K562 treated with DMSO at 1 percent for 24 hours (cell line): Measurements from ENCODE around the gene CD7. TPM values are rescaled to one million over a fixed set of nuclear protein-coding genes. Genes with fewer than 3 reads are reported as not detected.

ENCODE experiments used
- total RNA-seq: library from RNA; unstranded; fragments of 300-600 nt; gene quantifications from 2 replicates; pipeline ENCODE4 v1.2.3, GENCODE V29; 2022; ENCODE audit warnings: low read depth; ENCODE audit not compliant: insufficient read depth

Gene CD7
- total RNA-seq = not detected in 2 replicates

GRCh38 chr17:82317394-82318168 lies at the start of gene CD7:
TSS of gene CD7 (minus strand) at chr17:82317608. CDS start at chr17:82317495, 113 bp downstream.

GRCh38 chr17:82358465-82359350 lies 41.3 kb upstream of the CD7 start, which contains the start of gene TEX19:
TSS of gene TEX19 (plus strand) at chr17:82359247. CDS start at chr17:82362151, 2,904 bp downstream.

DNA sequence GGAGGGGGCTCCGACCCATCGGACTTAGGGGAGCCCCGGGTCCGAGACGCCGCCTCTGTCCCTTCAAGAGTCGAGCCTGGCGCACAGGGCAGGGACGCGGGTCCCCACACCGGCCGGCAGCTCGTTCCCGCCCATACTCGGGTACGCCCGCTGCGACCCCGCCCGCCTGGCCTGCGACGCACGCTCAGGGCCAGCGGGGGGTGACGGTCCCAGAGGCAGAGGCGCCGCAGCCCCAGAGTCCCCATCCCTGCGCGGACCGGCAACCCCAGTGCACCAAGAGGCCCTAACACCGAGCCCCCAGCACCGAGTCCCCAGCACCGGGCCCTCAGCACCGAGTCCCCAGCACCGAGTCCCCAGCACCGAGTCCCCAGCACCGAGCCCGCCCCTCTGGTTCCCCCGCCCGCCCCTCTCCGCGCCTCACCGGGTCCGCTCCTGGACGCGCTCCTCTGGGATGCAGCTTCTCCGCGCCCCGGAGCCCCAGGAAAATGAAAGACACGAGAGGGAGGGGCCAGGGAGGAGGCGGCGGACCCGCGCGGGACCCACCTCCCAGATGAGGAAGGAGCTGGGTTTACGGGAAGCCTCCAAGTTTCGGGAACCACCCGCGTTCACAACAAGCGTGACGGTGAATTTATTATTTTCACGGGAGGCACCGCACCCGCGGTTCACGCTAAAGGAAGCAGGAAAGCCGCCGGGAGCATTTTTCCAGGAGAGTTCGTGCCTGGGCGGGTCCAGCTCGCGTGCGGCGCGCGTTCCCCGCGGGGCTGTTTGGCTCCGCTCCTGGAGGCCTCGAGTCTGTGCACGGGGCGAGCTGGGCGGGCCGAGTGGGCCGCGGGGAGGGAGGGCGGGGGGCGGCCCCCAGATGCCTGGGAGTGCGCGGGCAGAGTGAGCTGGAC lies 16.1 kb upstream of the CD7 start, which contains the start of gene SECTM1:
Gene SECTM1, minus strand, starts transcription at position 488 of the 893 bp plus-strand sequence. CDS start 6,526 bp downstream, outside the sequence.

GRCh38 chr17:82273327-82274133 lies 43.9 kb downstream of the CD7 start, which contains the start of gene CSNK1D:
TSS of gene CSNK1D (minus strand) at chr17:82273700. CDS start at chr17:82273381, 319 bp downstream.

Other genes starting within 250 kb of the CD7 start
- gene FASN, start 219.4 kb downstream of the CD7 start, total RNA-seq = 161 and 174 TPM in 2 replicates
- gene CCDC57, start 104.8 kb downstream of the CD7 start, total RNA-seq = 13.4 and 16.2 TPM in 2 replicates
- 3.5 and 5.1 TPM in 2 replicates for gene SLC16A3, start 88.6 kb downstream of the CD7 start, total RNA-seq
- 165 and 173 TPM in 2 replicates for gene CSNK1D, start 43.9 kb downstream of the CD7 start, total RNA-seq
- gene SECTM1, start 16.2 kb upstream of the CD7 start, total RNA-seq = not detected in 2 replicates
- 2.7 and 3.2 TPM in 2 replicates for gene TEX19, start 41.6 kb upstream of the CD7 start, total RNA-seq
- gene UTS2R, start 54.2 kb upstream of the CD7 start, total RNA-seq = 0.22 TPM in 1 of 2 replicates, not detected in the other
- gene HEXD, start 100.7 kb upstream of the CD7 start, total RNA-seq = 33.6 and 44.4 TPM in 2 replicates
- gene OGFOD3, start 101.0 kb upstream of the CD7 start, total RNA-seq = 32.0 and 33.3 TPM in 2 replicates
- 92.7 and 102 TPM in 2 replicates for gene CYBC1, start 133.1 kb upstream of the CD7 start, total RNA-seq
- 354 and 357 TPM in 2 replicates for gene NARF, start 141.1 kb upstream of the CD7 start, total RNA-seq
- gene FOXK2, start 202.1 kb upstream of the CD7 start, total RNA-seq = 48.2 and 54.4 TPM in 2 replicates